Immature natural killer cell (primary cell): Measurements from ENCODE around the gene HSPB1. TPM values are rescaled to one million over a fixed set of nuclear protein-coding genes. Genes with fewer than 3 reads are reported as not detected.
"Not testable (repeated sequence)": the region's sequence is repeated elsewhere in the genome, so short reads cannot be mapped to it uniquely, and the experiment has no call there.

Source experiments
- DNase-seq, 3 donors: peaks; one replicate each; pipeline ENCODE4 v3.0.0; 2022; ENCODE audit warnings: mixed read lengths in 1 of 3
- H3K27ac Mint-ChIP-seq, 6 donors: one replicate each; pipeline ENCODE4 v1.8.0; 2020; ENCODE audit warnings: mixed read lengths in 6 of 6, mild to moderate bottlenecking in 5 of 6, inconsistent platforms in 4 of 6, moderate library complexity in 3 of 6
- H3K27me3 Mint-ChIP-seq, 3 donors: one replicate each; pipeline ENCODE4 v1.8.0; 2020 to 2021; ENCODE audit warnings: low read depth in 3 of 3, mild to moderate bottlenecking in 3 of 3, mixed read lengths in 3 of 3, moderate library complexity in 3 of 3, inconsistent platforms in 1 of 3
- H3K36me3 Mint-ChIP-seq, 3 donors: one replicate each; pipeline ENCODE4 v1.8.0; 2020; ENCODE audit warnings: mixed read lengths in 3 of 3, inconsistent platforms in 2 of 3, mild to moderate bottlenecking in 2 of 3
- H3K4me1 Mint-ChIP-seq, 2 donors: one replicate each; pipeline ENCODE4 v1.8.0; 2020; ENCODE audit warnings: inconsistent platforms in 2 of 2, mild to moderate bottlenecking in 2 of 2, mixed read lengths in 2 of 2, moderate library complexity in 1 of 2
- H3K4me3 Mint-ChIP-seq, 5 donors: one replicate each; pipeline ENCODE4 v1.8.0; 2020; ENCODE audit warnings: mild to moderate bottlenecking in 5 of 5, mixed read lengths in 5 of 5, inconsistent platforms in 3 of 5, moderate library complexity in 3 of 5
- H3K9me3 Mint-ChIP-seq, 6 donors: one replicate each; pipeline ENCODE4 v1.8.0; 2020; ENCODE audit warnings: mild to moderate bottlenecking in 6 of 6, mixed read lengths in 6 of 6, inconsistent platforms in 4 of 6, moderate library complexity in 3 of 6
- polyA plus RNA-seq, 3 donors: library from polyadenylated mRNA; unstranded; fragments of 300-500 nt; fragmentation: Illumina TruSeq; gene quantifications; one replicate each; pipeline ENCODE4 v1.2.3, GENCODE V29; 2021

HSPB1 gene
- polyA plus RNA-seq, 3 donors from 2014 or later: 11.2 to 49.8 (median 34.6) TPM

DNA sequence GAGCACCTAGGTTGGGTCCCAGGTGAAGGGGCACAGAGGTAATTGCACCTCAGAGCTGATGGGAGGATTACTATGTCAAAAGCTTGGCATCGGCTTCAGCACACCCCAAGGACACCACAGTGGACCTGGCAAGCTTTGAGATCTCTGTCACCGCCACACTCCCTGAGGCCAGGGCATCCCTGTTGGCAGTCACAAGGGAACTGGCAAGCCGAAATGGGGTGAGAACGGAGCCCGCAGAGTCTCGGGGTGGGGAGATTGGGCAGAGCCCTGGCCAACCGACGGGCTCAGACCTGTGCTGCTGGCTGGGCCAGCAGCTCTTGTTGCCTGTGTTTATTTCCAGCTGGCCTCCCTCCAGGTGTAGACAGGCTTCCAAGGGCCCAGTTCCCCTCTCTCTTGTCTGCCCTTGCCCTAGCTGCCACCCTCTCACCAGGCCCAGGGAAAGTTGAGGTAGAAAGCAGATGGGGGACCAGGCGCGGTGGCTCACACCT is 2.5 kb downstream of the HSPB1 start:
- Mint-ChIP-seq H3K27ac (no peak overlapping the region), H3K27me3 (peaks cover 2 to 4% (median 3%) of the 10 kb centered on the region in 3 donors), H3K9me3 (no peaks in the 10 kb centered on the region), H3K4me3 (peak overlapping the region in 1 of 5 donors; percentile 13), H3K36me3 (no peaks in the 10 kb centered on the region), H3K4me1 (peaks cover 15 to 19% of the 10 kb centered on the region in 2 donors)
- DNase-seq: no peak

DNA sequence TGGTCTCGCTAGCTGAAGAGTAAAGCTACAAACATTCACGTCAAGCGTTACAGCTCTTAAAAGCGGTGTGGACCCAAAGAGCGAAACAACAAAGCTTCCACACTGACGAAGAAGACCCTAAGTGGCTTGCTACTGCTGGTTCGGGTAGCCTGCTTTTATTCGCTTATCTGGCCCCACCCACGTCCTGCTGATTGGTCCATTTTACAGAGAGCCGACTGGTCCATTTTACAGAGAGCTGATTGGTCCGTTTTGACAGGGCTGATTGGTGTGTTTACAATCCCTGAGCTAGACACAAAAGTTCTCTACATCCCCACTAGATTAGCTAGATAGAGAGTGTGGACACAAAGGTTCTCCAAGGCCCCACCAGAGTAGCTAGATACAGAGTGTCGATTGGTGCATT is 6.4 kb downstream of the HSPB1 start:
- H3K36me3 Mint-ChIP-seq, H3K27me3 Mint-ChIP-seq, H3K4me3 Mint-ChIP-seq, H3K9me3 Mint-ChIP-seq, H3K27ac Mint-ChIP-seq, H3K4me1 Mint-ChIP-seq, DNase-seq: not testable (repeated sequence)

DNA sequence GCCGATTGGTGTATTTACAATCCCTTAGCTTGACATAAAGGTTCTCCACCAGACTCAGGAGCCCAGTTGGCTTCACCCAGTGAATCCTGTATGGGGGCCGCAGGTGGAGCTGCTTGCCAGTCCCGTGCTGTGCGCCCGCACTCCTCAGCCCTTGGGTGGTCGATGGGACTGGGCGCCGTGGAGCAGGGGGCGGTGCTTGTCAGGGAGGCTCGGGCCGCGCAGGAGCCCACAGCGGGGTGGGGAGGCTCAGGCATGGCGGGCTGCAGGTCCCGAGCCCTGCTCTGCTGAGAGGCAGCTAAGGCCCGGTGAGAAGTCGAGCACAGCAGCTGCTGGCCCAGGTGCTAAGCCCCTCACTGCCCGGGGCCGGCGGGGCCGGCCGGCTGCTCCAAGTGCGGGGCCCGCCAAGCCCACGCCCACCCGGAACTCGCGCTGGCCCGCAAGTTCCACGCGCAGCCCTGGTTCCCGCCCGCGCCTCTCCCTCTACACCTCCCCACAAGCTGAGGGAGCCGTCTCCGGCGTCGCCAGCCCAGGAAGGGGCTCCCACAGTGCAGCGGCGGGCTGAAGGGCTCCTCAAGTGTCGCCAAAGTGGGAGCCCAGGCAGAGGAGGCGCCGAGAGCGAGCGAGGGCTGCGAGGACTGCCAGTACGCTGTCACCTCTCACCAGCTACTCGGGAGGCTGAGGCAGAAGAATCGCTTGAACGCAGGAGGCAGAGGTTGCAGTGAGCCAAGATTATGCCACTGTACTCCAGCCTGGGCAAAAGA is 7.0 kb downstream of the HSPB1 start:
- not testable (repeated sequence) for H3K4me3 Mint-ChIP-seq, H3K36me3 Mint-ChIP-seq, H3K9me3 Mint-ChIP-seq, DNase-seq, H3K27ac Mint-ChIP-seq, H3K4me1 Mint-ChIP-seq, H3K27me3 Mint-ChIP-seq

DNA sequence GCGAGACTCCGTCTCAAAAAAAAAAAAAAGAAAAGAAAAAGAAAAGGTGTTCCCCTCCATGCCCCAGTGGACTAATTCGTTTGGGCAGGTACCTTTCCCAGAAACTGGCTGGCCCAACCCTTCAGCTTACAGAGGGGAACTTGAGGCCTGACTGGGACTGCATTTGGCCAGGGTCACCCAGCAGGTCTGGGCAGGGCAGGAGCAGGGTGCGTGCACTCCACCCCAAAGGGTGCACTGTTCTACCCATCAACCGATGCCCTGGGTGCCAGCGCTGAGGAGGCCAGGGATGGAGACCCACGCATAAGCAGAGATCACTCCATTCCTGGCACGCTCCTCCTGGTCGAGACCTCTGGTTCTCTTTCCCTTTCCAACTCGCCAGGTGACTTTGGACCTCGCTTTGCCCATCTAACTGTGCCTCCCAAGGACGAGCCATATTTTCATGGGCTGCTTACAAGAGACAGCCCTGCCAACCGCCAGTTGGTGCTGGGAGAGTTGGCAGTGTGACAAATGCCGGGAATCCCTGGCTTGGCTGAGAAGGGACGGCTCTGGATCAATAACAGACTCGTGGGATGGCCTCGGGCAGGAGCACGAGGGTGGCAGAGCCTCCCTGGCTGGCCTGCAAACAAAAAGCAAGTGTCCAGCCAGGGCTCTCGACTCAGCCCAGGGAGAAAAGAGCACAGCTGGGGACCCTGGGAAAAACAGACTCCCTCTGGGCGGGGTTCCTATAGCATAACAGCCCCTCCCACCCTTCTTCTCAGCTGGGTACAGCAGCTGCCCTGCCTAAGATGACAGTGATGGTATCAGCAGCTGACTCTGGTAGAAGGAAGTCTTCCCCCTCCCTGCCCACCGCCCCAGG is 7.9 kb downstream of the HSPB1 start:
- Mint-ChIP-seq H3K27me3 (no peaks in the 10 kb centered on the region), H3K36me3 (no peaks in the 10 kb centered on the region), H3K4me1 (peaks cover 7% of the 10 kb centered on the region in 2 donors), H3K9me3 (no peaks in the 10 kb centered on the region), H3K4me3 (no peak overlapping the region), H3K27ac (no peak overlapping the region)
- DNase-seq: no peak

DNA sequence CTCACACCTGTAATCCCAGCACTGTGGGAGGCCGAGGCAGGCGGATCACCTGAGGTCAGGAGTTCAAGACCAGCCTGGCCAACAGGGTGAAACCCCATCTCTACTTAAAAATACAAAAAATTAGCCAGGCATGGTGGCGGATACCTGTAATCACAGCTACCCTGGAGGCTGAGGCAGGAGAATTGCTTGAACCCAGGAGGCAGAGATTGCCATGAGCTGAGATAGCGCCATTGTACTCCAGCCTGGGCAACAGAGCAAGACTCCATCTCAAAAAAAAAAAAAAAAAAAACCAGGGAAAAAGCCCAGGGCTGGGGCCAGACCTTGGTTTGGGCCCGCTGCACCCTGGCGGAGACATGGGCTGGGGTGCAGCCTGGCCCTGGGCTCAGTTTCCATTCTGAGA is 9.4 kb downstream of the HSPB1 start:
- DNase-seq, H3K27me3 Mint-ChIP-seq, H3K4me3 Mint-ChIP-seq, H3K36me3 Mint-ChIP-seq, H3K4me1 Mint-ChIP-seq, H3K27ac Mint-ChIP-seq, H3K9me3 Mint-ChIP-seq: not testable (repeated sequence)

DNA sequence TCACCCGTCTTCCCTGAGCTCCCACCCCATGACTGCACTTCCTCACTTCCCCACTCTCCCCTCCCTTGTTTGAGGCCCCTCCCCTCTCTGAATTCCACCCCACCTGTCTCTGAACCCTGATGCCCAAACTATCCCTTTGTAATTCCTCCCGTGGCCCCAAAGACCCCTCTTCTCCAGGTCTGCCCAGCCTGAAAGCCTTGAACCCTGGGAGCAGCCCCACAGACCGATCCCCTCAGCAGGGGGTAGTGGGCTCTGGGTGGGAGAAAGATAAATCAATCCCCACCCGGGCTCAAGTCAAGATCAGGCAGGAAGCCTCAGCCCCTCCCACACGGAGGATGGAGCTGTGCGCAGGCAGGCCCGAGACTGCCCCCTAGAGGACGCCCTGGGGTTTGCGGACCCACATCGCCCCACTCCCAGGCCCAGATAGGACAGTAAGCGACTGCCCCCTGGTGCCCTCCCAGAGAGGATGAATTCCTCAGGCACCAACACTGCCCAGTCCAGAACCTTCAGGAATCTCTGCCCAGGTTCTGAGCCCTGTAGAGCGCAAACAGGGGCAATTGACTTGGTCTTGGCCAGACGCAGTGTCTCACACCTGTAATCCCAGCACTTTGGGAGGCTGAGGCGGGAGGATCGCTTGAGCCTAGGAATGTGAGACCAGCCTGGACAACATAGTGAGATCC is 11.7 kb downstream of the HSPB1 start:
- Mint-ChIP-seq H3K27ac (peak overlapping the region in 1 of 6 donors; percentile 45), H3K4me1 (peaks cover 23 to 28% of the 10 kb centered on the region in 2 donors), H3K36me3 (no peaks in the 10 kb centered on the region), H3K9me3 (no peaks in the 10 kb centered on the region), H3K4me3 (no peak overlapping the region), H3K27me3 (no peaks in the 10 kb centered on the region)
- peak; percentile 92 to 94 (median 92) for DNase-seq

DNA sequence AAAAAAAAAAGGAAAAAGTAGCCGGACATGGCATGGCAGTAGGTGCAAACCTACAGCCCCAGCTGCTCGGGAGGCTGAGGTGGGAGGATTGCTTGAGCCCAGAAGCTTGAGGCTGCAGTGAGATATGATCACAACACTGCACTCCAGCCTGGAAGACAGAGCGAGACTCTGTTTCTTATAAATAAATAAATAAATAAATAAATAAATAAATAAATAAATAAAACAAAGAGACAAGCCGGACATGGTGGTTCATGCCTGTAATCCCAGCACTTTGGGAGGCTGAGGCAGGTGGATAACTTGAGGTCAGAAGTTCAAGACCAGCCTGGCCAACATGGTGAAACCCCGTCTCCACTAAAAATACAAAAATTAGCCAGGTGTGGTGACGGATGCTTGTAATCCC is 12.3 kb downstream of the HSPB1 start:
- H3K27me3 Mint-ChIP-seq, H3K9me3 Mint-ChIP-seq, H3K4me3 Mint-ChIP-seq, DNase-seq, H3K36me3 Mint-ChIP-seq: not testable (repeated sequence)
- Mint-ChIP-seq H3K4me1 (peaks cover 24 to 29% of the 10 kb centered on the region in 2 donors), H3K27ac (peak overlapping the region in 1 of 6 donors; percentile 34)

DNA sequence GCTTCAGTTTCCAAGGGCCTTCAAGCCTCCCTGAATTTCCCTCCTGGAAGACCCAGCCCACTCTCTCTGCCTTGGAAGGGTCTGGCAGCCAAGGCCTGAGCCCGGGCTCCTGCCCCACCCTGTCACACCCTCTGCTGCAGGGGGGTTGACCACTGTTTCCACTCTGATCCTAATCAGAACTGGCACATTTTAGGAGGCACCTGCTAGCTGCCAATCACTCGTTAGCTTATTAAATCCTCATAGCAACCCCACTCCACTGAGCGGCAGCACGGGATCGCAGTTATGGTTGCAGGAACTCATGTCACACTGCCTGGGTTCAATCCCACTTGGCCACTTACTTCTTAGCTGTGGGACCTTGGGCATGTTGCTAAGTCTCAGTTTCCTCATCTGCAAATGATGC is 12.9 kb downstream of the HSPB1 start:
- Mint-ChIP-seq H3K27me3 (no peaks in the 10 kb centered on the region), H3K36me3 (no peaks in the 10 kb centered on the region), H3K27ac (no peak overlapping the region), H3K4me1 (peaks cover 27 to 29% of the 10 kb centered on the region in 2 donors), H3K9me3 (no peaks in the 10 kb centered on the region), H3K4me3 (no peak overlapping the region)
- DNase-seq: no peak

DNA sequence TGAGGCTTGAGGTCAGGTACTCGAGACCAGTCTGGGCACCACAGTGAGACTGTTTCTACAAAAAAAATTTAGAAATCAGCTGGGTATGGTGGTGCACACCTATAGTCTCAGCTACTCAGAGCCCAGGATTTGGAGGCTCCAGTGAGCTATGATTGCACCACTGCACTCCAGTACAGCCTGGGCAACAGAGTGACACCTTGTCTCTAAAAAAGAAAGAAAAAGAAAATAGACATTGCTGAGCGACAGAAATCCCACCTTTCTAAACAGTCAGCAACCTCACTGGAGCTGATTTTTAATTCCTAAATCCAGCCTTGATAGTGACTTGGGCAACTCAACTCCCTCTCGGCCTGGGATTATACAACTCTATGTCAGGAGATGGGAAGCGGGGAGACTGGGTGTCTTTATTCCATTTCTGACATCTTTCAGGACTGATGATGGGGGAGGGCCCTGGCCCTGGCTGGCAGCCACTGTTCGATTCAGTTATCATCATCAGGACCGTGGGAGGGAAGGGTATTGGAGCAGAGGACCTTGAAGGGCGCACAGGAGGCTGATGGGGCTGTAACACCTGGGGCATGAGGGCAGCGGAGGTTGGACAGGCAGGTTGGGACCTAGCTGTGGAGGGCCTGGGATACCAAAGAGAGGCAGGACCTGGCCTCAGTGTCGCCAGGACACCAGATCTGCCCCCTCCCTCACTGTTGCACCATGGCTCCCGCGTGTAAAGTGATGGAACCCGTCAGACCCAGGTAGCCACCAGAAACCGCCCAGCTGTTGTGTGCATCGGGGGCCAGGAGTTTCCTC is 14.7 kb downstream of the HSPB1 start:
- H3K9me3 Mint-ChIP-seq: no peaks in the 10 kb centered on the region
- H3K27me3 Mint-ChIP-seq: peaks cover 0 to 2% (median 0%) of the 10 kb centered on the region in 3 donors
- no peaks in the 10 kb centered on the region for H3K36me3 Mint-ChIP-seq
- H3K27ac Mint-ChIP-seq: peak overlapping the region; percentile 89 to 99 (median 98)
- H3K4me3 Mint-ChIP-seq: peak overlapping the region; percentile 92 to 99 (median 93)
- peaks cover 27 to 29% of the 10 kb centered on the region in 2 donors for H3K4me1 Mint-ChIP-seq
- no peak for DNase-seq

DNA sequence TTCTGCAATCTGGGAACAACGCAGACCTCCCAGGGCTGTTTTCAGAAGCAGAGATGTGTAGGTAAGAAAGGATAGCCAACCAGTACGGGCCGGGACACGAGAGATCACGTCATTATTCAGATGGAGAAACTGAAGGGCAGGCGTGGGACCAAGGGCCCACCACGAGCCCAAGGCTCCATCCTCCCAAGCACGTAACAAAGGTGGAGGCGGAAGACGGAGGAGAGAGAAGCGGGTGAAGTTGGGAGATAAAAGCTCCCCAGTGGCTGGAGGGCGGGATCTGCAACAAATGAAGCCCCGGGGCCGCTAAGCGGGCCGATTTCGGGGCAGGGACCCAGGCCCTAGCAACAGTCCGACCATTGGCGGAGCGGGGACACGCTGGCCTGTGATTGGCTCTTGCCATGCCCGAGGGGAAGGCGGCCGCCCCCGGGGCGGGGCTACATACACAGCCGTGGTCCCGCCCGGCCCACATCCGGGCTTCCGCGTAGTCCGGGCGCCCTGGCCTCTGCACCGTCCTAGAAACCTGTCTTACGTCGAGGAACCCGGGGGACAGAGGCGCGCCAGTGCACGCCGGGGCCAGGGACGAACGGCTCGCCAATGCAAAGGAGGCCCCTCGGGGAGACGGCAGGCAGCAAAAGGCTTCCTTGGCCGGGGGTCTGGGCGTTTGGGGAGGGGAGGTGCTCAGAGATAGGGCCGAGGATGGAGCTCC is 15.5 kb downstream of the HSPB1 start:
- H3K27me3 Mint-ChIP-seq: peaks cover 0 to 2% (median 0%) of the 10 kb centered on the region in 3 donors
- H3K4me3 Mint-ChIP-seq: peak overlapping the region; percentile 92 to 99 (median 93)

DNA sequence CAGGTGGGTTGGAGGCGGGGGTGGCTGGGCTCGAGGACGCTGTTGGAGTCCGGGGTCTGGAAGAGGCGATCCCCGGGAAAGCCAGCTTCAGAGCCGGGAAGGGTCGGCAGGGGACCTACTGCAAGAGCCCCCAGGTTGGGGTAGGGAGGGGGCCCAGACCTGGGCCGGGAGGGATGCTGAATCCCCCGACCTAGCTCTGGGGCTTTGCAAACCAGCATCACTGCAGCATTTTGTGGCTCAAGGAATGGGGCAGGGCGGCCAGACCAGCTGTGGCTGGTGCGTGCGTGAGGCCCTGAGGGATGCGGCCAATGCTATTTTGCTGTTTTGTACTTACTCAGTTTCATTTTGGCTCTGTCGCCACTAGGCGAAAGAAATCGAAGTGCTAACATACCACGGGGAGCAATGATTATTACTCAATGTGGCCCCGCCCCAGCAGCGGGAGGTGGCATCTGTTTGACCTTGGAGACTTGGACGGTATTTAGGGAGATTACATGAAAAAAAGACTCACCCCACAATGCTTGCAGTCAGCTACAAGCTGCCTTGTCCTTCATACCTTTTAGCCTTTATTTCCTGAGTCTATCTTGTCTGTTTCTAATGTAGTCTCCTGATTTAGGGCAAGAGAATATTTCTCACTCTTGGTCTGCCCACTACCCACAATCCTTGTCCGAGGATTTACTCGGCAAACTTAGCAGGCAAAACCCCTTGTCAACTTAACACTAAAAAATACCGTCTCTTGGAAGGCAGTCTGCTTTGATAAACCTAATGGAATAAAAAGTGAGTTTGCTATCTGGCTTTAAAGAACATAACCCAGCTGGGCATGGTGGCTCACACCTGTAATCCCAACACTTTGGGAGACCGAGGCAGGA is 16.2 kb downstream of the HSPB1 start:
- Mint-ChIP-seq H3K9me3 (no peaks in the 10 kb centered on the region), H3K27ac (peak overlapping the region; percentile 89 to 99 (median 98)), H3K4me1 (peaks cover 27 to 29% of the 10 kb centered on the region in 2 donors), H3K4me3 (peak overlapping the region; percentile 92 to 99 (median 93)), H3K36me3 (no peaks in the 10 kb centered on the region), H3K27me3 (peaks cover 0 to 2% (median 0%) of the 10 kb centered on the region in 3 donors)
- peak; percentile 64 to 70 (median 66) for DNase-seq

More for the DNA sequence above, 15.5 kb downstream of the HSPB1 start:
- peak; percentile 94 to 95 (median 95) for DNase-seq
- no peaks in the 10 kb centered on the region for H3K36me3 Mint-ChIP-seq
- peak overlapping the region; percentile 89 to 99 (median 98) for H3K27ac Mint-ChIP-seq
- peaks cover 27 to 29% of the 10 kb centered on the region in 2 donors for H3K4me1 Mint-ChIP-seq
- no peaks in the 10 kb centered on the region for H3K9me3 Mint-ChIP-seq

DNA sequence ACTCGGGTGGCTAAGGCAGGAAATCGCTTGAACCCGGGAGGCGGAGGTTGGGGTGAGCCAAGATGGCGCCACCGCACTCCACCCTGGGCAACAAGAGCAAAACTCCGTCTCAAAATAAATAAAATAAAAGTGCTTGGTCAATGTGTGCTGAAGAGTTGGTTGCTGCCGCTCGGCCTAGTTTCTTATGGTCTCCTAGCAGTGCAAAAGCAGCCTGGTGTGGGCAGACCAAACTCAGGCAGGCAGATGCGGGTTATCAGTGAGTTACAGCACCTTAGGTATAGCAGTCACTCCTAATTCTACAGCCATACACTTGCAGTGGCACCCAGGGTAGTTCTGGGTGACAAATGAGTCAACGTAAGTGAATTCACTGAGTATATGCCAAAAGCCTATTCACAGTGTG is 22.6 kb downstream of the HSPB1 start:
- peaks cover 12 to 19% (median 13%) of the 10 kb centered on the region in 3 donors for H3K36me3 Mint-ChIP-seq
- no peak for DNase-seq
- H3K27me3 Mint-ChIP-seq: peaks cover 0 to 2% (median 0%) of the 10 kb centered on the region in 3 donors
- no peak overlapping the region for H3K4me3 Mint-ChIP-seq
- H3K27ac Mint-ChIP-seq: no peak overlapping the region
- H3K9me3 Mint-ChIP-seq: no peaks in the 10 kb centered on the region
- peaks cover 11 to 33% of the 10 kb centered on the region in 2 donors for H3K4me1 Mint-ChIP-seq
